ENCODE results near the gene MAP2K3. TPM values are rescaled to one million over a fixed set of nuclear protein-coding genes. Genes with fewer than 3 reads are reported as not detected.

MAP2K3 gene
- total and polyA plus RNA-seq, 11 donors: 29.4 to 170 (median 54.4) TPM

DNA sequence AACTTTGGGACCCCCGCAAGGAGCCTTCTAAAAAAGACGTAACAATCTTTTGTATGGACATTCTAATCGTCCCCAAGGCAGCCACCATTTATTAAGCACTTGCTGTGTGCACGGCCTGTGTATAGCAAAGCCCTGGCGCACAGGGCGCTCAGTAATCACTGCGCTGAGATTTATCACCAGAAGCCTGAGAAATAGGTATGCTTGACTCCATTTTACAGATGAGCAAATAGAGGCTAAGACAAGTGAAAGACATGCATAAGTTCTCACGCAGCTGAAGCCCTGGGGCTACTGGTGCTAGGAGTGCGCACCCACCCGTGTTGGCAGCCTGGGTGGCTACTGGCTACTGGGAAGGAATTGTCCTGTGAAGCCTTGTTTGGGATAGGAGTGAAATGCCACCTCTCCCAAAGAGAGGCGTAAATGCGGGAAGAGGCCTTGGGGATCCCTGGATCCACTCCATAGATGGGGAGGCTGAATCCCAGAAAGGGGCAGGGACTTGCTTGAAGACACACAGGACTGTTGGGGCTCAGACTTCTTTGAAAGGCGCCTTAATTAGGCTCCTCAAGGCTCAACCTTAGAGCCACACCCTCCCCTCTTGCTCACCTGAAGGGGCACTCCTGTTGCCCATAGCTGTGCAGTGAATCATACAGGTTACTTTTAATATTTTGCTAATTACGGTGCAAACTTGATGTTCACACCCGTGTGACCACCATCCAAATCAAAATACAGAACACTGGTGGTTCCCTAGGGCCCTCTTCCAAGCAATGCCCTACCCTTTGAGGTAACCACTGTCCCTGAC is 30.7 kb upstream of the MAP2K3 start:
- intact Hi-C loops (cut with DNase I): loop anchor here in 7 of 10 donors (2.0 to 10.0 kb wide), 4 partner anchors 39 to 129 kb away; partner anchors contain the start of genes DHRS7B (in 5 of the 7) and TMEM11 (in 4 of the 7)

DNA sequence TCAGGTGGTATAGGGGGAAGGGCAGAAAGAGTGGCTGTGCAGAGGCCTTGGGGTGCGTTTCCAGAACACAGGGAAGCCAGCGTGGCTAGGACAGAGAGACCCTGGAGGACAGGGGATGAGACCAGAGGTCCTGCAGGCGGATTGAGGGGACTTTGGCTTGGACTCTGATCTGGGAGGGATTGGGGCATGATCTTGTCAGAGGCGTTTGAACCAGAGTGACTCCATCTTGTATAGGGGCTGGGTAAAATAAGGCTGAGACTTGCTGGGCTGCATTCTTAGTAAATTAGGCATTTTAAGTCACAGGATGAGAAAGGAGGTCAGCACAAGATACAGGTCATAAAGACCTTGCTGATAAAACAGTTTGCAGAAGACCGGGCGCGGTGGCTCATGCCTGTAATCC is 25.9 kb upstream of the MAP2K3 start:
- TF ChIP-seq, protein P1, sequence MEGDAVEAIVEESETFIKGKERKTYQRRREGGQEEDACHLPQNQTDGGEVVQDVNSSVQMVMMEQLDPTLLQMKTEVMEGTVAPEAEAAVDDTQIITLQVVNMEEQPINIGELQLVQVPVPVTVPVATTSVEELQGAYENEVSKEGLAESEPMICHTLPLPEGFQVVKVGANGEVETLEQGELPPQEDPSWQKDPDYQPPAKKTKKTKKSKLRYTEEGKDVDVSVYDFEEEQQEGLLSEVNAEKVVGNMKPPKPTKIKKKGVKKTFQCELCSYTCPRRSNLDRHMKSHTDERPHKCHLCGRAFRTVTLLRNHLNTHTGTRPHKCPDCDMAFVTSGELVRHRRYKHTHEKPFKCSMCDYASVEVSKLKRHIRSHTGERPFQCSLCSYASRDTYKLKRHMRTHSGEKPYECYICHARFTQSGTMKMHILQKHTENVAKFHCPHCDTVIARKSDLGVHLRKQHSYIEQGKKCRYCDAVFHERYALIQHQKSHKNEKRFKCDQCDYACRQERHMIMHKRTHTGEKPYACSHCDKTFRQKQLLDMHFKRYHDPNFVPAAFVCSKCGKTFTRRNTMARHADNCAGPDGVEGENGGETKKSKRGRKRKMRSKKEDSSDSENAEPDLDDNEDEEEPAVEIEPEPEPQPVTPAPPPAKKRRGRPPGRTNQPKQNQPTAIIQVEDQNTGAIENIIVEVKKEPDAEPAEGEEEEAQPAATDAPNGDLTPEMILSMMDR (IDR thresholded peaks at IDR 0.05): no peak
- TF ChIP-seq POLR2A (IDR thresholded peaks at IDR 0.05): no peak
- ATAC-seq: no peak
- H3K9me3 ChIP-seq: no peaks in the 10 kb centered on the region
- no peaks in the 10 kb centered on the region for H3K27me3 ChIP-seq
- 91 to 93% (median 92%) methylated on average over 7 of the region's 7 CpGs for WGBS, 4 donors
- no peak overlapping the region for H3K4me3 ChIP-seq
- intact Hi-C loops (cut with DNase I): loop anchor here in 3 of 10 donors (10.0 kb wide), 1 partner anchor 134 kb away; the partner anchor contains the start of gene DHRS7B (in 3 of the 3)
- peaks cover 0 to 20% (median 5%) of the 10 kb centered on the region in 12 donors for H3K4me1 ChIP-seq
- H3K36me3 ChIP-seq: no peaks in the 10 kb centered on the region
- H3K27ac ChIP-seq: no peak overlapping the region
- peak in 1 of 5 donors; percentile 7 for DNase-seq

More for the DNA sequence above, 30.7 kb upstream of the MAP2K3 start:
- WGBS, 4 donors: 42 to 48% (median 45%) methylated on average over 14 to 15 of the region's 15 CpGs
- TF ChIP-seq POLR2A (IDR thresholded peaks at IDR 0.05): no peak
- TF ChIP-seq, protein P1 (IDR thresholded peaks at IDR 0.05): no peak
- no peaks in the 10 kb centered on the region for H3K27me3 ChIP-seq
- no peak for ATAC-seq
- no peaks in the 10 kb centered on the region for H3K36me3 ChIP-seq
- H3K4me1 ChIP-seq: peaks cover 0 to 46% (median 33%) of the 10 kb centered on the region in 12 donors
- H3K27ac ChIP-seq: peak overlapping the region; percentile 4 to 87 (median 72)
- peak overlapping the region; percentile 6 to 91 (median 63) for H3K4me3 ChIP-seq
- DNase-seq: no peak
- no peaks in the 10 kb centered on the region for H3K9me3 ChIP-seq

DNA sequence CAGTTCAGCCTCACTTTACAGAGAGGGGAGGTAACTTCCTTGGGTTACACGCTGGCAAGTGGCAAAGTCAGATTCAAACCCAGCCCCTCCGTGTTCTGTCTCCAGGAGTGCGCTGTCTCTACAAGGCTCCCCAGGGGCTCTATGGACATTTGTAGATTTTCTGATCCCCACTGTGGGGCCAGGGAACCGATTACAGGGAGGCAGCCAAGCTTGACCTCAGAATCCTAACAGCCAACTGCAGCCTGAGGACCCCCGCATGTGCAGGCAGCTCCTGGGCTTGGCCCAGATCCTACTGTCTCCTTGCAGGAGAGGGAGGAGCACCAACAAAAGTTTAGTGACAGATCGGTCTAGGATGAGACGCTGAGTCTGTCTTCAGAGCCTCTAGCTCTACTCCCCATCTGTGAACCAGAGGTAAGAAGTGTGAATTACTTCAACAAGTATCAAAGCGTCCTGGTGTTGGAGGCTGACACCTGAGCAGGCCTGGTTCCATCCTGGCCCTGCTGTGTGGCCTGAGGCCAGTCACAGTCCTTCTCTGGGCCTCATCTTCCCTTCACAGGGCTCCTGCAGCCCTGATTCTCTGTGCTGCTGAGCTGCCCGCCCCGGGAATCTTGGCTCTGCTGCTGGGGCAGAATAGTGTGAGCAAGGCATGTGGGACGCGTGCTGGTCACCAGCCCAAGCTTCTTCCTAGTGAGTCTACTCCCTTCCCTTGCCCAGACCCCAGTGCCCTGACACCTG is 22.1 kb upstream of the MAP2K3 start:
- Histone ChIP-seq H3K4me1 (peaks cover 0 to 14% (median 0%) of the 10 kb centered on the region in 12 donors), H3K36me3 (no peaks in the 10 kb centered on the region), H3K27ac (no peak overlapping the region), H3K27me3 (no peaks in the 10 kb centered on the region), H3K9me3 (no peaks in the 10 kb centered on the region), H3K4me3 (no peak overlapping the region)
- intact Hi-C loops (cut with DNase I): no loop called here
- TF ChIP-seq POLR2A (IDR thresholded peaks at IDR 0.05): no peak
- DNase-seq: no peak
- WGBS, 4 donors: 76 to 86% (median 79%) methylated on average over 12 of the region's 12 CpGs
- ATAC-seq: no peak

DNA sequence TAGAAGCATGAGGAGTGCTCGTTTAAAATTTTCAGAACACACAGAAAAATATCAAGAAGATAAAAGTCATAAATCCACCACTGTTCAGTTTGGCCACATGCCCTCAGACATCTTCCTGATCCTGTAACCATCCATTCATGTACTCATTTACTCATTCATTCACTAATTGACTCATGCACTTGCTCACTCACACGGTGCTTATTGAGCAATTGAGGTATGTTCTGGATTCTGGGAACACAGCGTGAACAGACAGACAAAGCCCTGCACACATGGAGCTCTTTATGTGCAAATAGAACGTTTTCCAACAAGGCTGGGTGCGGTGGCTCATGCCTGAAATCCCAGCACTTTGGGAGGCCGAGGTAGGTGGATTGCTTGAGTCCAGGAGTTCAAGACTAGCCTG is 21.1 kb upstream of the MAP2K3 start:
- TF ChIP-seq POLR2A (IDR thresholded peaks at IDR 0.05): no peak
- TF ChIP-seq, protein P1 (IDR thresholded peaks at IDR 0.05): no peak
- no peaks in the 10 kb centered on the region for H3K27me3 ChIP-seq
- no peaks in the 10 kb centered on the region for H3K36me3 ChIP-seq
- no peak overlapping the region for H3K27ac ChIP-seq
- intact Hi-C loops (cut with DNase I): no loop called here
- WGBS, 4 donors: 70 to 77% (median 74%) methylated on average over 6 of the region's 6 CpGs
- ATAC-seq (no peak), DNase-seq (no peak)
- H3K9me3 ChIP-seq: no peaks in the 10 kb centered on the region
- peaks cover 0 to 14% (median 3%) of the 10 kb centered on the region in 12 donors for H3K4me1 ChIP-seq
- H3K4me3 ChIP-seq: no peak overlapping the region
